NCI-H2029 (cell line): ENCODE results near the gene PDCD5.
"Not testable (repeated sequence)": the region's sequence is repeated elsewhere in the genome, so short reads cannot be mapped to it uniquely, and the experiment has no call there.

ENCODE experiments used
- DNase-seq: peaks from one replicate; lab custom pipeline; 2025; lab: John Stamatoyannopoulos, UW

The PDCD5 gene

GRCh38 chr19:32580901-32581704 is at the start of gene PDCD5:
TSS of gene PDCD5 (plus strand) at chr19:32581190. CDS start at chr19:32581262, 72 bp downstream.
- DNase-seq, result peak; percentile 88

- DNase-seq, result no peak
These were observed 48.8 kb upstream of the PDCD5 start for GRCh38 chr19:32532233-32532632.

GRCh38 chr19:32537580-32537979 is 43.4 kb upstream of the PDCD5 start:
- DNase-seq, result no peak

- no peak for DNase-seq
These were observed 41.6 kb upstream of the PDCD5 start for GRCh38 chr19:32539240-32539916.

GRCh38 chr19:32540621-32541020 is 40.4 kb upstream of the PDCD5 start:
- DNase-seq, result no peak

GRCh38 chr19:32541376-32541775 is 39.6 kb upstream of the PDCD5 start:
- not testable (repeated sequence) for DNase-seq

- DNase-seq, result no peak
These were observed 38.4 kb upstream of the PDCD5 start for GRCh38 chr19:32542477-32543108.

GRCh38 chr19:32543115-32543900 is 37.7 kb upstream of the PDCD5 start:
- DNase-seq, result no peak

- DNase-seq, result no peak
These were observed 36.1 kb upstream of the PDCD5 start for GRCh38 chr19:32544917-32545316.

GRCh38 chr19:32550666-32551065 is 30.3 kb upstream of the PDCD5 start:
- no peak for DNase-seq

- DNase-seq, result no peak
These were observed 25.2 kb upstream of the PDCD5 start for GRCh38 chr19:32555786-32556185.

GRCh38 chr19:32558607-32559228 is 22.3 kb upstream of the PDCD5 start:
- no peak for DNase-seq

GRCh38 chr19:32563761-32564160 is 17.2 kb upstream of the PDCD5 start:
- DNase-seq, result no peak

GRCh38 chr19:32566246-32566830 is 14.7 kb upstream of the PDCD5 start:
- DNase-seq, result no peak

GRCh38 chr19:32567486-32567885 is 13.5 kb upstream of the PDCD5 start:
- DNase-seq, result no peak

GRCh38 chr19:32570081-32570785 is 10.8 kb upstream of the PDCD5 start:
- DNase-seq, result no peak

- DNase-seq, result not testable (repeated sequence)
These were observed 9.4 kb upstream of the PDCD5 start for GRCh38 chr19:32571471-32572075.

- not testable (repeated sequence) for DNase-seq
These were observed 8.1 kb upstream of the PDCD5 start for GRCh38 chr19:32572700-32573491.

GRCh38 chr19:32573492-32573794 is 7.5 kb upstream of the PDCD5 start:
- no peak for DNase-seq

GRCh38 chr19:32576790-32577189 is 4.2 kb upstream of the PDCD5 start:
- no peak for DNase-seq
